GM21825 (cell line): ENCODE measurements around the gene GTPBP3.

Experiments used
- ATAC-seq: cut with Tn5 transposase; IDR thresholded peaks from one replicate; pipeline ENCODE4 v1.9.1; 2021; ENCODE audit warnings: mild to moderate bottlenecking, moderate library complexity; ENCODE audit not compliant: unreplicated experiment

Gene GTPBP3

DNA sequence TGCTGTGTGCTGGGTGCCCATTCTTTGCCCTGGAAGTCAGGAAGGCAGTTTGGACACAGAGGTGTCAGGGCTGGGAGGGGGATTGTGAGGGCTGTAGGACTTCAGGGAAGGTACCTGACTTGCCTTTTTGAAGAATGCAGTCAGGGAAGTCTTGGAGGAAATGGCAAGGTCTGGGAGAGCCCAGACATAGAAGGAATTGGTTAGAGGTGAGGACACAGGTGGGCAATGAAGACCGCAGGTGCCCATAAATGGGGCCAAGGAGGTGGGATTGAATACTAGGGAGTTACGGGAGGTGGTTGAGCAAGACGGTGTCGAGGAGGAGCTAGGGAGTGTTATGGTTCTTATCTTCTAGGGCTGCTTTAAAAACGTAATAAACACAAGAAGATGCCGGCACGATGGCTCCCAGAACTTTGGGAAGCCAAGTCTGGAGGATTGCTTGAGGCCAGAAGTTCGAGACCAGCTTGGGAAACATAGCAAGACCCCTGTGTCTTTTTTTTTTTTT lies 29.4 kb upstream of the GTPBP3 start:
- ATAC-seq: no peak

DNA sequence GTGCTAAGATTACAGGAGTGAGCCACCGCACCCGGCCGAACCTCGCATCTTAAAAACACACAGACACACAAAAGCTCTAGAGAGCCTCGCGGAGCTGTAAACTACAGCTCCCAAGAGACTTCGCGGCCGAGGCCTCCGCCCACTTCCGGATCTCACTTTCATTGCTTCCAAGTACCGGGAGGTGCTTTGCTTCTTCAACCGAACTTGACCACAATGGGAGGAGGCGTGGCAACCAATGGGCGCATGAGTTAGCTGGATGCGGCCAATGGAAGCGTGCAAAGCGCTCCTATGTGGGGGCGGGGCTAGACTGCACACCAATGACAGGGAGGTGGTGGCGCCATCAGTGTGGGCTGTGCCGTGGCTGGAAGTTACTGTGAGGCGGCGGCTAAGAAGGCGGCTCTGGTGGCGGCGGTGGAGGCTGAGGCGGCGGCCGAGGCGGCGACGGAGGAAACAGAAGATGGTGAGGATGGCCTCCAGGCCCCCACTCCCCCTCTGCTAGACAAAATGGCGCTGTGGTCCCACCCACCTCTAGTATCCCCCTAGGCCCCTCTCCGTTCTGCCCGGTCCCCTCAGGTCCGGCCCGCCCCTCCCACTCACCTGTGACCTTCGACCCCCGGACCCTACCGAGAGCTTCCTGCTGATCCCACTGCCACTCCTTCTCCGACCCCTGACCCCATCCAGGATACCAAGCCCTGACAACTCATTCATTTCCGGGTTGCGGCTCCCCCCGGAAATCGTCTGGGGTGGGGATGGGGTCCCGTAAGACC lies 28.0 kb upstream of the GTPBP3 start, which contains the start of gene DDA1:
TSS of gene DDA1 (plus strand) at position 366 of the 767 bp plus-strand sequence. CDS start at position 458, 92 bp downstream.
- ATAC-seq: peak; percentile 42

DNA sequence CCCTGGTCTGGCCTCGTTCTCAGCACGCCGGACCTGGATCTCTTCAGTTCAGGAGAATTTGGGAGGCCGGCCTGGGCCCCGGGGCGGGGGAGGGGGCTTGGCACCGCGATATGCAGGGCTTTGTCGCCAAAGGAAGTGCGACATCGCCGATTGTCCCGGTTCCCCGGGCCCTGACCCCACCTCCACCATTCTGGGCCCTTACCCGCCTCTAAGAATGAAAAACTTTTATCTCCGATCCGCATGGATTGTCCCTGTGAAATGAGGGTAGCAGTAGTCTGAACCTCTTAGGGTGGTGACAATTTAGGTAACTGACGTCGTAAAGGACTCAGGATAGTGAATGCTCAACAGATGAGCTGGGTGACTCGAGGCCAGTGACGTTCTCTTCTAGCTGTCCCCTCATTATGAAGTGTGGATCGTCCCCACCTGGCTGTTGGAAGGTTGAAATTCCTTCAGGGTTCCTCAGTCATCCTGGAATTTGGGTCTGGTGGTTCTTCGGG lies 27.3 kb upstream of the GTPBP3 start:
- ATAC-seq: no peak

DNA sequence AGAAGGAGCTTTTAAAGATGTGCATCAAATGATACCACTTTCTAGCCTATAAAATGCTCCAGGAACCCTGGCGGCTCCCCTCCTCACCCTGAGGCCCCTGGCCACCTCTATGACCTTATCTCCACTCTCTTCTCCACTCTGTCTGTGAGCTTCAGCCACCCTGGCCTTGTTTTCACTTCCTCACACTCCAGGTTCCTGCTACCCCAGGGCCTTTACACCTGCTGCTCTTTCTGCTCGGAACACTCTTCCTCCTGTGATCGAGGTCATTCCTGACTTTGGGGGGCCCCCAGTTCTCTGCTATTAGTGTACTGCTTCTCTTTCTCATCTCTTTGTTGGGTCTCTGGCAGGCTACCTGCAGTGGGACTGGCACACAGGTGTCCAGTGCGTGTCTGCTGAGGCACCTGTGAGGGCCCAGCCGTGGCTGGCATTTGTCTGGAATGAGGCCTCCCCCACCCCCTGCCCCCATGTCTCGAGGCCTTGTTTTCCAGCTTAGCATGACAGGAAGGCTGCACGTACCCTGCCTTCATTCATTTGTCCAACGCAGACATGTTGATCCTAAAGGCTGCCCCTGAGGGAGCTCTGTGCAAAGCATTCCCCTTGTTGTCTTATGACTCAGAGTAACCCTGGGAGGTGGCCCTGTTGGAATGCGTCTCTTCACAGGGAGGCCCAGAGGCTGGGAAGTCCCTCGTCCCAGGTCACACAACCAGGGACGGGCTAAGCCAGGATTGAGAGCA lies 25.7 kb upstream of the GTPBP3 start:
- no peak for ATAC-seq

DNA sequence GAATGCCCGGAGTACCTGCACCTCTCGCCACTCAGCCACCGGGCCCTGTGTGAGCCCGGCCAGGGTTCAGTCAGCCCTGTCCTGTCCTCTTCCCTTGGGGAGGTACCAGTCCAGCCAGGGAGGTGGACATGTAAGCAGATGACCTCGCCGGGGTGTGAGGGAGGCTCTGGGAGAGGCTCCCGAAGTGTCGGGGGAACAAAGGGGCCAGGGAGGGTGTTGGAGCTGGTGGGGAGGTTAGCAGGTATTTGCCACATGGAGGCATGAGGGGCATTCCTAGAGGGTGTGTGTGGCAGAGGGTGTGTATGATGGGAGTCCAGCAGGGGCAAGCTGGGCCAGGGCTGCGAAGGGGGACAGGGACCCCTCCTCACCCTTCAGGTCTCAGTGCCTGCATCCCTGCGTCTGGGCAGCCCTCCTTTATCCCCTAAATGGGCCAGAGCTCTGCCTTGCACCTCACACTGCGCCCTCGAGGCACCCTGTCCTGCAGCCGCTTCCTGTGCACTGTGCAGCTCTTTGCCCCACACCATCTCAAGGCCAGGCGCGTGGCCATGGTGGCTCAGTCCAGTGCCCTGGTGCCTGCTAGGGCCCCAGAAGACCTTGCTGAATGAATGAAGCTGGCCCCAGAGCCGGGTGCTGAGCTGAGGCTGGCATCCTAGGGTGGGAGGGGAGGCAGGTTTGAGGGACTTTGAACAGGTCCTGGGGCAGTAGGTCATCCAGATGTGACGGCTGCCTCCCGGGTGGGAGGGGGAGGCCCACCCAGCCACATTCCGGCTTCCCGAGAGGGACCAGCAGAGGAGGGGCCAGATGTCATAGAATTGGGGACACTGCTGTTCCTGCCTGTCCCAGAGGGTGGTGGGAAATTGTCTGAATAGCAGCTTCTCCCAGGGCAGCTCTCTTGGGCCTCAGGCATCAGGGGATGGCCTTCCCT lies 24.9 kb upstream of the GTPBP3 start:
- ATAC-seq: no peak

DNA sequence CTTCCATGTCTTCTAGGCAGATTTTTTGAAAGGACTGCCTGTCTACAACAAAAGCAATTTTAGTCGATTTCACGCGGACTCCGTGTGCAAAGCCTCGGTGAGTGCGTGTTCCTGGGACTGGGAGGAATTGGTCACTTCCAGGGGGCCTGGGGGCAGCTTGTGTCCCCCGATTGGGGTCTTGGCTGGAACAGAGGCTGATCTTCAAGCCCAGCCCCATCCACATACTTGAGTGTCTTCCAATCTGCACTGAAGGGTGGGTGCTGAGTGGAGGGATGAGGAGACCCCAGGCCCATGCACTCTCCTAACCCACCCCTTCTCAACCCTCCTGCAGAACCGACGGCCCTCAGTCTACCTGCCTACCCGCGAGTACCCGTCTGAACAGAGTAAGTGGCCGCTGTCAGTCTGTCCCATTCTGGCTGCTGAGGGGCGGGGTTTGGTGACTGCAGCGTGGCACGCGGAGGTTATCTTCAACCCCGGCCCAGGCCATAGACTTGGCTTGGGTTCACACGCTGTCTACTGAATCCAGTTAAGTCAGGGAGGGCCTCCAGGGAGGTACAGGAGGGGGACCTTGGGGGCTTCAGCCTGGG lies 23.3 kb upstream of the GTPBP3 start:
- no peak for ATAC-seq

DNA sequence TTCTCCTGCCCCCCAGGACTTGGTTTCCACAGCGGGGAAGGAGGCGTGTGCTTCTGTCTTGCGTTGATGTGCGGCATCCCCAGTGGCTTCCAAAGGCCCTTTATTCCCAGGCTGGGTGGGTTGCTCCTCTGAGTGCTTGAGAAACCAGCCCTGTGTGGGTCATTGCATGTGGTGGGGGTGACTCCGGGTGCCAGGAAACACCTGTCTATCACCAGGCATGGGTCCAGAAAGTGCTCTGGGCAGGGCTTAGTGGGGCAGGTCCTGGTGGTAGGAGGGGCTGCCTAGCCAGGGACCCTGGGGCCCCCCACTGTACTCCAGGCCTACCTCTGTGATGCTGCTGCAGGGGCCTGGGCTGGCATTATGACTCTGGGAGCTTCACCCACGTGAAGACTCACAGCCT lies 18.4 kb upstream of the GTPBP3 start:
- no peak for ATAC-seq

DNA sequence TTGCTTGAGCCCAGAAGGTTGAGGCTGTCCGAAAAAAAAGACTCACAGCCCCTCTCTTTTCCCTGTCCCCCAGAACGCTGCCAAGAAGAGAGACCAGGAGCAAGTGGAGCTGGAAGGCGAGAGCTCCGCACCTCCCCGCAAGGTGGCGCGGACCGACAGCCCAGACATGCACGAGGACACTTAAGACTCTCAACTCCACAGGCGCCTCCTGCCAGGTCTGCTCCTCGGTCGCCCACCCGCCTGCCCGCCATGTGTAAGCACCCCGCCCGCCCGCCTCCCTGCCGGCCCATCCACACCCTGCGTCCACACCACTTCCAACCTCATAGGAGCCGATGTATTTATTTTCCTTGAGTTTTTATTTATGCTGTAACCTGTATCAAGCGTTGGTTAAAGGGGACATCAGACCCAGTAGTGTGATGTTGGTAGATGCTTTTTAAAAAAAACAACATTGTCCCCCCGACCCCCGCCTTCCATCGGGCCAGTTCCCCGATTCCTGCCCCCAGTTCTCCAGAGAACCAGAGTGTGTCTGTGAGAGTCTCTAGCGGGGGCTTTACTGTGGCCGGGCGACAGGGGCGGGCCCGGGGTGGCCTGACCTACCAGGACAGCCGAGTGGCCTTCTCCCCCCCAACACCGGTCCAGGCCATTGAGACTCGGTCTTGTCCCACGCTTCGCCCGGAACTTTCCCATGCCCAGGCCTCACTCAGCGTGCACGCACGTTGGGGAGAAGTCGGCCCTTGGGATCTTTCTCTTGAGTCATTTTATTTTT lies 17.7 kb upstream of the GTPBP3 start:
- no peak for ATAC-seq

DNA sequence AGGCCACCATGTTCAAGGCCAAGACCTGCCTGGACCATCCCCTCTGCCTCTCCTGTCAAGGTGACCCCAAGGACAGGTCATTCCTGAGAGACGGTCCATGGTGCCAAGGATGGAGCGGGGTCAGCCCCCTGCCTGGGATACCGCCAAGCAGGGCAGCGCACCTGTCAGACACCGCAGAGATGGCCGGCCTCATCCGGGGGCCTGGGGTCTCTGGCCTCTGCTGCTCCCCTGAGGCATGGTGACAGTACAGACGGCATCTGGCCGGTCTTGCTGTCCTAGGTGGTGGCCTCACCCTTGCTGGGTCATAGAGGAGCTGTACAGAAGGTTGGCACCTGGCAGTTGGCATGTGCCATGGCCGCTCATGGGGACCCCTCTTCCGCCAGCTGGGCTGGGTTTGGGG lies 16.9 kb upstream of the GTPBP3 start:
- ATAC-seq: no peak

DNA sequence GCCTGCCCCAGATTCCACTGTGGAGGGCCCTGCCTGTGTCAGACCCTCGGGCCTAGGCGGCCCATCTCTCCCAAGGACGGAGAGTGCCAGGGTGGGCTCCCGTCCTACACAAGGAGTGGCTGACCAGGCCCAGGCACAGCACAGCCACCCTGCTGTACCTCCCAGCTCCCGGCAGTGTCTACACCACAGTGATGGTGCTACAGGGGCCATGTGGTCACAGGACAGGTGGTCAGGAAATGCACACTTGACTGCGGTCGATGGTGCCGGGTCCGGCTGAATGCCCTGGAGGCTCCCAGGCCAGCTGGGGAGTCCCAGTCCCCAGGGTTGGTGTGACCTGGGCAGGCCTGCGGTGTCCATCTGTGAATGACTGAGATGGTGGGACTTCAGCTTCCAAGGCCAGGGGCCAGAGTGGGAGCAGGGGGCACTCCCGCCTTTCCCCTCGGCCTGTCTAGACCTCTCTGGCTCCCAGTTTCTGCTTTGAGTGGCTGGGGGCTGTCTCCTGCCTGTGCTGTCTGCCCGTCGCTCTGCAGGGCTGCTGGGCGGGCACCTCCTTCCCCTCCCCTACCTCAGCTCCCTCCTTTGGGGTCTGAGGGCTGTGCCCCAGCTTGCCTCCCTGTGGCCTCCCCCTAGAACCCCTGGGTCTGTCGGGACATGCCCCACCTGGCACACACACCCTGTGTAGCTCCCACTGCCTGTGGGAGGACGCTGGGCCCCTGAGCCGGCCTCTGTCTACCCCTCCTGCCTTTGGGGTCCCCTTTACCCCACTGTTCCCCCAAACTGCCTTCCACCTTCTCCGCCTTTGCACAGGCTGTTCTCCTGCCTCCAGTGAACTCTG lies 15.5 kb upstream of the GTPBP3 start:
- ATAC-seq: no peak

DNA sequence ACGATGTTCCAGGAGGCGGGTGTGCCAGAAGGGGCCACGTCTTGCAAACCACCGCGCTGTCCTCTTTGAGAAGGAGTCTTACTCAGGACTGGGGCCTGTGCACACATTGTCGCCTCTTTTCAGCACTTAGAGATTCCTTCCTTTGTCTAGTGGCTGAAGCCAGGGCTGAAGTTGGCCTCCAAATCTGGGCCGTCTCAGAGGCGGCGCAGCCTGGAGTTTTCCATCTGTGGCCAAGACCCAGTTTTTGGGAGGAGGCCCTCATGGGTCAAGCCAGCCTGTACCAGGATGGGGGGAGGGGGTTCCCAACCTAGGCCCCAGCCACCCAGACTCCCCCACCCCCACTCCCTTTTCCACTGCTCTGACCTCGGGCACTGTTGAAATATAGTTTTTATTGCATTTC lies 14.5 kb upstream of the GTPBP3 start:
- no peak for ATAC-seq

DNA sequence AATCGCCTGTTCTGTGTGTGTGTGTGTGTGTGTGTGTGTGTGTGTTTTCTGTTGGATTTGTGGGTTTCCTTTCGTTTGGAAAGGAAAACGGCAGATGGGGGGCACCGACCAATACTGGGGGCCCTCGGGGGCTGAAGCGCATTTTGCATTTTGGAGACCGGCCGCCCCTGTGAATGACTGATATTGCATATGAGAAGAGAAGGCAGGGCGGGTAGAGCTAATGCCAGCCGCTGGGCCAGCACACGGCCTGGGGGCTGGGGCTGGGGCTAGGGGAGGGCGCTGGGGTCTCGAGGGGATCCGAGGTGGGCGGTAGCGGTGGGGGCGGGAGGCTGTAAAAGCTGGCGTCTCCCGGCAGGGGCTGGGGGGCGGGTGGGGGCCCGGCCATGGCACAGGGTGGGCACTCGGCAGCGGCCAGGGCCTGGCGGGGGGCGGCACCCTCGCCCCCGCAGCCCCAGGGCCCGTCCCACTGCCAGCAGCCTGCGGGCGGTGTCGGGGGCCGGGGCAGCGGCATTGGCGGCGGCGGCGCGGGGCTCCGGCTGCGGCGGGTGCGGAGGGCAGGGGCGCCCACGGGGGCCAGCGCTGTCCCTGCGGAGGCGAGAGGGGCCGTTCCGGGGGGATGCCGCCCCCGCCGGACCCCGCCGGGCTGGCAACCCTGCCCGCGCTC lies 13.9 kb upstream of the GTPBP3 start:
- ATAC-seq: no peak

DNA sequence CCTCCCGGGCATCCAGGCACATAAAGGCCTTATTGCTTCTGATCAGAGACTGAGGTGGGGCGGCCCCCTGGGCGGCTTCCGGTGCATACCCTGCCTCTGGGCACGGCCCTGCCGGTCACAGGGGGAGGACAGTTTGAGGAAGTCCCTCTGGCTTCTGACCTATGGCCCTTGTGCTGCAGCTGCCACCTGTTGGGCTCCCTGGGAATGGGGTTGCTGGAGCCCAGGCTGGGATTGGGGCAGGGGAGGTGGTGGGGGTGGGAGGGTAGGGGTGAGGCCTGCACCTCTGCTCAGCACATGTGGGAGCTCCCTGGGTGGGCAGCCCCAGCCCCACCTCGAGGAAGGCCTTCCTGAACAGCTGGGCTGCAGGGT lies 13.4 kb upstream of the GTPBP3 start:
- ATAC-seq: no peak

DNA sequence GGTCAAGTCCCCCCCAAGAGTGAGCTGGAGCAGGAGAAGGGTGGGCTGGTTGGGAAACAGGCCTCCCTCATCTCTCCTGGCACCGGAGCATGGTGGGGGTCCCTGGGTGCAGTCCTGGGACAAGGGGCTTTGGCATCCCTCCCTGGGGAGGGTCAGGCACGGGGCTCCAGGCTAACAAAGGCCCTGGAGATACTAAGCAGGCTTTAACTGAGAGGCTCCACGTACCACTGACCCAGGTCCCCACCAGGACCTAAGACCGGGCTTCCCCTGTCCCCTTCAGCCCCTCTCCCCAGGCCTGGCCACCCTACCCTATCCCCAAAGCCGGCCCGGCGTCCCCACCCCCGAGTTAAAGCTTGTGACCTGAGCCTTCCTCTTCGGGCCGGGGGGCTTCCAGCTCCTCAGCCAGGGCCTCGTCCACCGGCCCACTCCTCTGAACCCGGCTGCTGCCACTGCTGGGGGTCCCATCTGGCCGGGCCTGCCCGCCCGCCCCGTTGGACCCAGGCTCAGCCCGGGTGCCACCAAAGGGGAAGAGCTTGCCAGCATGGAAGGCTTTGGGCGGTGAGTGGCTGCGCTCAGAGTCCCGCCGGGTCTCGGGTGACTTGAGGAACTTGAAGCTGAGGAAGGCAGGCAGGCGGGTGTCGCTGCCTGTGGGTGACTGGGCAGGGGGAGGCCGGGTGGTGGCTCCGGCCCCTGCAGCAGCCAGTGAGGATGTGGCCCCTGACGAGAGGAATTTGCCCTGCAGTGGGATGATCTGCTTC lies 12.8 kb upstream of the GTPBP3 start:
- ATAC-seq: no peak

DNA sequence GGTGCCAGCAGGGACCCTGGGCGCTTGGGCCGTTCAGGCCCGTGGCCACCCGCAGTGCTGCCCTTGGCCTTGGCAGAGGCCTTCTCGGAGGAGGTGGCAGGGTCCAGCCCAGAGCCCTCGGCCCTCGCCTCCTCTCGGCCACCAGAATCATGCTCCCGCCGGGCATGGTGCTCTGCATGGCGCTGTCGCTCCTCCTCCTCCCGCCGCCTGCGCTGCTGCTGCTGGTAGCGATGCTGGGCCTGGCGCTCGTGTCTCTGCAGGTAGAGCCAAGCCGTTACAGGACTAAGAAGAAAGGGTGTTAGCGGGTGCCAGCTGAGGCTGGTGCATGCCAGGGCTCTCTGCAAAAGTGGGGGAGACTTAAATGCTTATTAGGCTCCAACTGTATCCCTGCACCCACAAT lies 12.2 kb upstream of the GTPBP3 start:
- no peak for ATAC-seq

DNA sequence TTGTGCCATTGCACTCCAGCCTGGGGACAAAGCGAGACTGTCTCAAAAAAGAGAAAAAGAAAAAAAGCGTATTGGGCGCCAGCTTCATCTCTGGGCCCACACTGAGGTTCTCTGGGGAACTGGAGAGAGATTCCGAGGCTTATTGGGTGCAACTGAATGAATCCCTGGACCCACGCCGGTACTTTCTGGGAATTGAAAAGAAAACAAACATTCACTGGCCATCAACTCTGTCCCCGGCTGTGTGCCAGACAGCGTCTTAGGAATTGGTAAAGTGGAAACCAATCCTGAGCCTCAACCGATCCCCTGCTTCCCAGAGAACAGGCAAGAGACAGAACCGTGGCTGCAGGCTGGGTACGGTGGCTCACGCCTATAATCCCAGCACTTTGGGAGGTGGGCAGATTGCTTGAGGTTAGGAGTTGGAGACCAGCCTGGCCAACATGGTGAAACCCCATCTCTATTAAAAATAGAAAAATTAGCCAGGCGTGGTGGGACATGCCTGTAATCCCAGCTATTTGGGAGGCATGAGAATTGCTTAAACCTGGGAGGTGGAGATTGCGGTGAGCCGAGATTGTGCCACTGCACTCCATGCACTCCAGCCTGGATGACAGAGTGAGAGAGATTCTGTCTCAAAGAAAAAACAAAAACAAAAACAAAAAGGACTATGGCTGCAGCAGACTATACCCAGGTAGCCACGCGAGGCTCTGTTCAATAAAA lies 11.3 kb upstream of the GTPBP3 start:
- no peak for ATAC-seq

DNA sequence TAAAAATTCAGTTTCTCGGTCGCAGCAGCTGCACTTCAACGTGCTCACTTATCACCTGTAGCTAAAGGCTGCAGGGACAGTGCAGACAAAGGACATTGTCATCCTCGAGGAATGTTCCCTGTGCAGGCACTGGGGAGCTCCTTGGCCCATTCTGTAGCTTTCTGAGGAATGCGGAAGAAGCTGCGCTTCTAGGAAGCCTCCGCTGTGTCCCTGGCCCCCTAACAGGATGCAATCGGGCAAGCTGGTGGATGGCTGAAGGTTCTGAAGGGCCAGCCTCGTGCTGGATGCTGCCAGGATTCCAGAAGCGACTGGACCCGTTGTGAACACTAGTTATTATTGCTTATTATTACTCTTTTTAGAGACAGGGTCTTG lies 10.8 kb upstream of the GTPBP3 start:
- no peak for ATAC-seq
